NCI-H1092 (cell line): ENCODE data around the gene YAE1.

Source experiments
- DNase-seq: peaks from one replicate; lab custom pipeline; 2025; lab: John Stamatoyannopoulos, UW

YAE1 gene

DNA sequence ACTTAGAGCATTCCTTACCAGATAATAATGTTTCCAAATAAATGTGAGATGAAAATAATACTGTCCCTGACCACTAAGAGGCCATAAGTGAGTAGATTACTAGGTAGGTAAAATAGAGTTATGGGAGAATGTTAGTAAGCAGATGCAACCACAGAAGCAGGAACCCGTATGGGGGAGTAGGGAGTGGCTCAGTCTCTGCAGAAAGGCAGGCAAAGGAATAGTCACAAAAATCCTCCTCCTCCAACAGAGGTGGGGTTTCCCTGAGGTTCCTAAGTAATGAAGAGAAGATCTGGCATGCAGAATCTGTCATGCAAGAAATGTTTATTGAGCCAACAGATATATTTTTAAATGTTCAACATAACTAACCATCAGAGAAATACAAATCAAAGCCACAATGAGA is 9.0 kb upstream of the YAE1 start:
- no peak for DNase-seq

DNA sequence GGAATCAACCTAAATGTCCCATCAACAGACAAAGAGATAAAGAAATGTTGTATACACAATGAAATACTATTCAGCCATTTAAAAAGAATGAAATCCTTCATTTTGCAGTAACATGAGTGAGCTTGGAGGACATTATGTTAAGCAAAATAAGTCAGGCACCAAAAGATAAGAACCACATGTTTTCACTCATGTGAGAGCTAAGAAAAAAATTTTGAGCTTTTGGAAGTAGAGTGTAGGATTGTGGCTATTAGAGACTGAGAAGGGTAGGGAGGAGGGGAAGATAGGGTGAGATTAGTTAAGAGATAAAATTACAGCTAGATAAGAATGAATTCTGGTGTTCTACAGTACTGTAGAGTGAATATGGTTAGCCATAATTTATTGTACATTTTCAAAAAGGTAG is 8.3 kb upstream of the YAE1 start:
- no peak for DNase-seq

DNA sequence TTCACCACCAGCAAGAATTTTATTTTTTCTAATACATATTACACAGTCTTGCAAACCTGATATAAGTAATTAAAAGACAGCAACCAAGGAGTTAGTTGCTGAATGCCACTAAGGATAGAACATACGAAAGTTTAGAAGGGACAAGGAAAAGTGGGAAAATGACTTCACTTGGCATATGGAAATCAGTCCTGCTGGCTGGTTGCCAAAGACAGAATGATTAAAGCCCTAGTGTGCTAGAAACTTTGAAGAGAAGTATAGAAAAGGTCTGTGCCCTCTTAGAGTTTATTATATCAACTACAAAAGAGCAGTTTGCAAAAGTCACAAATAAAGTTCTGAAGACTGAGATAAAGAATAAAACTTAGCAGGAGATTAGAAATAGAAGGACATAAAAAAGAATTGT is 5.8 kb upstream of the YAE1 start:
- no peak for DNase-seq

DNA sequence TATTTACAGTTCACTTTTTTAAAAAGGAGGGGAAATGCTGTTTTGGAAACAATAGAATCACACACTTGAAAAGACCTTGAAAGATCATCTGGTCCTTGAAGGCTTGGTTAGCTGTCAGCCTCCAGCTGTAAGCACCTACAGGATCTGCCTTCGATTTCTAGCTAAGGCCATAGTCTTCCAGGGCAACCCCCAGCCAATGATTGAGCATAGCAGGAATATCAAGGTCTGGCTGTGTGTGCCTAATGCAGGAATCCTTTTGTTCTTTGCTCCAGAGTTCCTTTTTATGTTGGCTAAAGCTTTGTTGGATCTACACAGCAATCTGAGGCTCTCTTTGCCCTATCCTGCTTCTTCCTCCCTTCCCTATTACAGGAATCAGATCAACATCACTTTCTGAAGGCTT is 5.2 kb upstream of the YAE1 start:
- no peak for DNase-seq

DNA sequence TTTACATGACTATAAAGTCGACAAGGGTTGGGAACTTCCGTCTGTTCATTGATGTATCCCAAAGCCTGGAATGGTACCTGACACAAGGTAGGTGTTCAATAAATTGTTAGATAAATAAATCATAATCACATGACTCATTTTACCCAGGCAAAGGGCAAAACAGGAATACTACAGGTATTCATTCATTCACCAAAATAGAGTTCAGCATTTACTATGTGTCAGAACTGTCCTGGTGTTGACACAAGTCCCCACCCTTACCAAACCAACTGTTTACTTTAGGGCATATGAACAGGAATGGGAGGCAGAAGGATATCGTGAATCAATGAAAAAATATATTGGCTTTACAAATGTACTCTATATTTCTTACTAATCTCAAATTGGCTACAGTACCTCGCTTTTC is 666 bp upstream of the YAE1 start:
- no peak for DNase-seq

DNA sequence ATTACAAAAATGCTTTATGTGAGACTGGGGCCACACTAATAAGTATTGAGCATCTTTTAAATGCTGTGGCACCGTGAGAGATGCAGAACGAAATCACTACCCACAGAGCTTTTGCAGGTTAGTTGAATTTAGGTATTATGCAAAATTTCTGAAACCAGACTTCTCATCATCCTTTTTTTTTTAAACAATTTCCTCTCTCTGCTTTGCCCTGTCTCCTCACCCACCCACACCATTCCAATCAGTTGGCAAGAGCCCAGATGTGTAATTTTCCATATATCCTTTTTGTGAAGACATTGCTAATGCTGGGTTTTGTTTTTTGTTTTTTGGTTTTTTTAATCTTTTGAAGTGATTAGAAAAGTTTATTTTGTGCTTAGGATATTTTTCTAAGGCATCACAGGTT is 1.1 kb downstream of the YAE1 start:
- no peak for DNase-seq

DNA sequence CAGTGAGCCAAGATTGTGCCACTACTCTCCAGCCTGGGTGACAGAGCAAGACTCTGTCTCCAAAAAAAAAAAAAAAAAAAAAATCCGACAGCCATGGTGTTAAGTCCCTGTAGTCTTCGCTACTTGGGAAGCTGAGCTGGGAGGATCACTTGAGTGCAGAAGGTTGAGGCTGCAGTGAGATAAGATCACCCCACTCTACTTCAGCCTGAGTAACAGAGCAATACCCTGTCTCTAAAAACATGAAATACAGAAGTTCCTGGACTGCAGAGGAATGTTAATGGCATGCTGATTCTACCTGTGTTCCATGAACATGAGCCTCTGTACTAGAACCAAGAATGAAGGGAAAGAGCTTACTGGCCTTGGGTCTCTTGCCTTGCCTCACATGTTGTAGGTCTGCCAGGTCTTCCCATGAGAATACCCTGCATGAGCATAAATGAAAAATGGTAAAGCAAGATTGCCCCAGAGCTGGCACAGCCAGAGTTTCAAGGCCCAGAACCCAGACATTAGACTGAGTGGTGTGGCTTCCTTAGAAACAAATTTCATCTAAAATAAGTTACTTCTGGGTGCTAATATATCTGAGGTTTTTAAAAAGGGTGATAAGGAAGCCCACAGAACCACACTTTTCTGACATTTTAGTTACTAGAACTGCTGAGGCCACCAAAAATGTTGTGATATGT is 8.6 kb downstream of the YAE1 start:
- DNase-seq = no peak

DNA sequence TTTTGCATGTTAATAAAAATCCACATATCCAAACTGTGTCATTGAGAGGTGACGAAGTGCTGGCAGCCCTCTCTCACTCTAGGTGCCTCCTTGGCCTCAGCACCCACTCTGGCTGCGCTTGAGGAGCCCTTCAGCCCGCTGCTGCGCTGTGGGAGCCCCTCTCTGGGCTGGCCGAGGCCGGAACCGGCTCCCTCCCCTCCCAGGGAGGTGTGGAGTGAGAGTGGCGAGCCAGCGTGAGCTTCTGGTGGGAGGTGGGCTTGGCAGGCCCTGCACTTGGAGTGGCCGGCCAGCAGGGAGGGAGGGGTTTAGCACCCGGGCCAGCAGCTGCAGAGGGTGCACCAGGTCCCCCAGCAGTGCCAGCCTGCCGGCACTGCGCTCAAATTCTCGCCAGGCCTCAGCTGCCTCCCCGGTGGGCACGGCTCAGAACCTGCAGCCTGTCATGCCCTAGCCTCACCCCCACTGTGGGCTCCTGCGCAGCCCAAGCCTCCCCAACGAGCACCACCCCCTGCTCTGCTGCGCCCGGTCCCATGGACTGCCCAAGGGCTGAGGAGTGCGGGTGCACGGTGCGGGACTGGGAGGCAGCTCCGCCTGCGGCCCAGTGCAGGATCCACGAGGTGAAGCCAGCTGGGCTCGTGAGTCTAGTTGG is 11.1 kb downstream of the YAE1 start:
- no peak for DNase-seq

DNA sequence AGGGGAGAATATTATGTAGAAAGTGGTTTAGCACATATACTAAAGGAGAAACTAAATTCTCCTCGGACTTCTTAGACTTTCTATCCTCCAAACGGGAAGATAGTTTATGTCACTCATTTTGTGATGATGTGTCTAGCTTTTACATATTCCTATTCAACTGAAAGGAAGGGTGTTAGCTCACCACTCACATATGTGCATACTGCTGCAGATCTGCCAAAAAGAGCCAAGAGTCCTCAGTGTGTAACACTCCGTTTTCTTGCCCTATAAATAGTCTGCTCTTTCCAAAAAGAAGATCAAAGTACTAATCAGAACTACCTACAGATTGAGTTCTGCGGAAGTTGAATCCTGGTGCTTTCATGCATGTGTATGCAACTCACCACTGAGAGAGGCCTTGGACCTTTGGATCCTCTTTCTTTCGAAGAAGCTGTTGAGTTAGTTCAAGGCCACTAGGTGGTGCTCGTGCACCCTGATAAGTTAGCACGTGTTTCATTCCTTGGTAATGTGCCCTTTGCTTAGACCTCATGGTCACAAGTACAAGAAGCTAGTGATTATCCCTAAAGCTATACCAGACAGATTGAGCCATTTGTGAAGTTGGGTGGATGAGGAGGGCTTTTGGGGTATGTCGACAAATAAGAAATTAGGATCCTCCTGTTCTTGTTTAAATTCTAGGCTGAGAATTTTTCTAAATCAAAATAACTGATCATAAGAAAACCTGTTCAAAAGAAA is 14.1 kb downstream of the YAE1 start:
- DNase-seq = peak; percentile 84

DNA sequence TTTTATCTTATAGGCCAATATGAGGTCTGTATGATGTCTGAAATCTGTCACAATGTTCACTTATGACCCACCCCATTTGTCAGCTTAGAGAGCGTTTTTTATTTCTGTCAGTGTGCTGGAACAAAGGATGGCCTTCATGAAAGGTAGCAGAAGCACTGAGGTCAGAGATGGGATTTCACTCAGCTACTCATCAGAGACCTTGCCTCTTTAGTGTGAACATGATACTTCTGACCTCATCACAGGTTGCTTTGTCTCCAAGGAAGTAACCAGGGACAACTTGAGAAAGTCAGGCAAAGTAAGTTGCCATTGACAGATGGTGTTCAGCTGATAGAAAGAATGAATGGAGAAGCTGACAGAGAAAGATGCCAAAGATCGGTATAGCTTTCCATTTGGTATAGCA is 16.3 kb downstream of the YAE1 start:
- no peak for DNase-seq

DNA sequence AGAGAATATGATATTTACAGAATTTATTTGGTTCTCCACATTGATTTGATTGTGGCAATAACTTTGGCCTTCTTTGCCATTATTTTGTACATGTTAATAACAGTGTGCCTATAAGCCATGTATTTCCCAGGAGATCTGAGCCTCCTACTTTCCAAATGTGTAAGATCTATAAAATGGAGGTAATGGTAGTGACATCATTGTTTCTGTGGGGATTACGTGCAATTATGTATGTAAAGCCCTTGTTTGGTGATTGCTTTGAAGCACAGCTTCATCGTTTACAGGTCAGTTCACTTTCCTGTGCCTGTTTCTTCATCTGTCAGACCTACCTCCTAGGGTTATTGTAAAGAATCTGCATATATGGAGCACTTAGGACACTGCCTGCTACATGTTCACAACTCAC is 17.3 kb downstream of the YAE1 start:
- DNase-seq = no peak

DNA sequence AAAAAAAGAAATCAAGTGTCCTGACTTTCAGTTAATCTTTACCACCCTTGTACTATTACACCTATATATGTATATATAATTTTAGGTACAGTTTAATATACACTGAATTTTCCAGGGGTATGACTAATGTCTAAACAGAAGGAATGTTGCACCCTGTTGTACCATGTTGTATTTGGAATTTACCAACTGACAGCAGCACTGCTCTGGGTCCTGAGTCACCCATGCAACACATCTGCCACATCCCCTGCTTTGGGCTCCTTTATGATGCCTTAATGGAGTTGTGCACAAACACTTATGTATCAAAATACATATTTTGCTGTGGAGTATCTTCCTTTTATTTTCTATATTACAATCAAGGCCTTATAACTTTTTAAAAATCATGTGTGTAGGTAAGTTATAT is 21.2 kb downstream of the YAE1 start:
- DNase-seq = no peak

DNA sequence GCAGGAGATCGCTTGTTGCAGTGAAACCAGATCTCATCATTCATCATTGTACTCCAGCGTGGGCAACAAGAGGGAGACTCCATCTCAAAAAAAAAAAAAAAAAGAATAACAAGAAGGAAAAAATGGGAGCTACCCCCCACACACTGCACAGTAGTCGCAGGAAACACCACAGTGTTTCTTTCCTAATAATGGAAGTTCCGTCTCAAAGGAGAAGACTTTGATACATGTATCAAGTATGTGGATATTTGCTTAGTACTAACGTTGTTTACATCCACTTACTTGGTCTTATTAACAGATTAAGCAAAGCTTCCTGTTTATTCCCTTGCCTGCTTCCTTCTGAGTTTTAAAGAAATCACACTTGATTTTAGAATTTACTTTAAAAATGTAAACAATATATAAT is 22.2 kb downstream of the YAE1 start:
- DNase-seq = no peak

DNA sequence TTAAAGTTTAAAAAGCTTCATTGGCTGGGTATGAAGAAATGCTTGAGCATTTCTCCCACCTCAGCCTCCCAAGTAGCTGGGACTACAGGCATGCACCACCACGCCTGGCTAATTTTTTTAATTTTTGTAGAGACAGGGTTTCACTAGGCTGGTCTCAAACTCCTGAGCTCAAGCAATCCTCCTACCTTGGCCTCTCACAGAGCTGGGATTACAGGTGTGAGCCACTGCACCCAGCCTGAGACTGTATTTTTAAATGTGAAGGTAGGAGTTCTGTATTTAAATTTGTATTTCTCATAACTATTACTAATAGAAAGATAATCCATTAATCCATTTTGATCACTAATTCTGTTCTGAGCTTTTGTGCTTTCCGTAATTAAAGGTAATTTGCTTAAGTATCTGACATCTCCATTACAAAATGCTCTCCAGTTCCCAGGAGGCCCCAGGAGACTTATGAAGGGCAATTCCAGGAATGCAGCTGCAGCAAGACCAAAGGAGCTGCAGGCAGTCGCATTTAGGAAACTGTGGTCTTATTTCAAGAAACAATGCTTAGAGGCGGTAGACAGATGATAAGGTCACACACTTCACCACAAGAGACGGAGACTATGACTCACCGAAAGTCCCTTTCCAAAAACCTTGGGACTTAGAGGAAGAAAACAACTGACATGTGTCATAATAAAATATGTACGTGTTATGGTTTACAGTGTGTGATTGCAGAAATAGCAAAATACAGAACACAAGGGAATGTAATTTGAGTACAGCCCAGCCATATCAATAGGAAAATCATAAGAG is 23.3 kb downstream of the YAE1 start:
- DNase-seq = no peak

DNA sequence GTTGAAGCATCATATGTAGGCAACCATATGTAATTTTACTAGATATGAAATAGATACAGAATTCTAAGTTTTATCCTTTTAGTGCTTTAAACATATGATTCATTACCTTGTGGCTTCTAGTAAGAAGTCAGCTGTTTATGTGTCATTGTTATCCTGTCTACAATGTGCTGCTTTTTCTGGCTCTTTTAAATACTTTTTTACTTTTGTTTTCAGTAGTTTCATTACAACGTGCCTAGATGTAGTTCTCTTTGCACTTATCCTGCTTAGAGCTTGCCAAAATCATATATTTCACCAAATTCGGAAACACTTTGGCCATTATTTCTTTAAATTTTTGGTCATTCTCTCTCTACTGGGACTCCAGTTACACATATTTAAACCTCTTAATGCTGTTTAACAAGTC is 26.4 kb downstream of the YAE1 start:
- no peak for DNase-seq

DNA sequence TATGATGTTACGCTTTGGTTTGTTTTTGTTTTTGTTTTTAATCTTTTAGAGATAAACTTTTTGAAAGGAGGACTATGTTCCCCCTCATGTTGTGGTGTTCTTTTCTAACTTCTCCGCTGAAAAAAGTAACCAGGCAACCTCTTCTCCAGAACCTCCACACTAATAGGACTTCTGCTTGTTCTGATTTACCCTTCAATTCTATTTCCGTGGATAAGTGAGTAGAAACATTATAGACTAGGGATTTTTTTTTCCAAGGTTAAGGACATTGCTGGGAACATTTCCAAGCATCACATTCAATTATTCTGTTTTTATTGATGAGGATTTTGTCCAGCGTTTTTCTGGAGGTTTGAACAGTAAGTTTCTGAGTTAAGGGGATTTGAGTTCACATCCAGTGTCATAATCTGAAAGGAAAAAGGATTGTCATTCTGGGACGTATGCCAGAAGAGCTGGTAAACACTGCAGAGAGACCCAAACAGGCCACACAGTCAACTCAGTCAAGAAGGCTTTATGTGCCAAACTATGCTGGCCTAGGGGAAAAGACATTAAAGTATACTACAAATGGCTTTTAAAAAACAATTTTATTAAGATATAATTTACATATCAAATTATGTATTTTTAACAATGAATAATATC is 28.9 kb downstream of the YAE1 start:
- peak; percentile 43 for DNase-seq

DNA sequence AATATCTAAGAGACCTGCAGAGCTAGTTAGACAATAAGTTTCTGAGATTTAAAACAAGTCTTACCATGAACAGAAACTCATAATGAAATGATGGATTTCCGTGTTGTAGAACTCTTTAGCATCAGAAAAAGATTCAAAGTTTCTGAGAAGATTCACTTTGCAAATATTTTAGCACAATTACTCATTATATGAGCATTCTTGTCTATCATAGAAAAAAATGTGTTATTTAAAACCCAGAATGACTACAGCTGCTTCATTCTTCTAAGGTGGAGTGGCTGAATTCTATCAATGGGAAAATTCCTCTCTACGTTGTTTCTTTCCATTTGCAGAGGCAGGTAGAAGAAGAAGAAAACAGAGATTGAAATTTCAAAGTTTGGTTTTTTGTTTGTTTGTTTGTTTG is 36.1 kb downstream of the YAE1 start:
- DNase-seq = no peak

DNA sequence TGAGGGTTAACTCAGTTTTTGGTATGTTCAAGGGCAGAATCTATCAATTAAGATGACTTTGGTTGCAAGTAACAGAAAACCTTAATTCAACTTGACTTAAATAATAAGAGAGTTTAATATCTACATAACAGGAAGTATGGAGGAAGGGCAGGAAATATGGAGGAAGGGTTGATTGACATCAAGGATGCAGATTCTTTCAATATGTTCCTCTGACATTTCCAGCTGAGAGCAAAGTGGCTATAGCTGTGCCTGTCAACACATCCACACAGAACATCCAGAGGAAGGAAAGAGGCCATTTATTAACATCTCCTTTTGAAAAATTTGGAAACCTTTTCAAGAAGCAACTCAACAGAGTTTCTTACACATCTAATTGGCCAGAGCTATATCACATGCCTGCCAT is 37.7 kb downstream of the YAE1 start:
- DNase-seq = no peak

DNA sequence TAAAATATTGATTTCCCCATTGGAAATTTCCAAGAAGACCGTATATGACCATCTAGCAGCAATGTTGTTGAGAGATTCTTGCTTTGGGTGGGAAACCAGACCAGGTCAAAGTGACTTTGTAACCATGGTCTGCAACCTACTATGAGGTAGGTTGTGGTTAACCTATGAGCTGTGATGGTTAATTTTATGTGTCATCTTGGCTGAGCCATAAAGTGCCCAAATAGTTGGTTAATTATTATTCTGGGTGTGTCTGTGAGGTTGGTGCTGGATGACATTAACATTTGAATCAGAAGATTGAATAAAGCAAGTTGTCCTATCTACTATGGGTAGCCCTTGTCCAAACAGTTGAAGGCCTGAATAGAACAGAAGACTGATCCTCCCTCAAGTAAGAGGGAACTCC is 38.9 kb downstream of the YAE1 start:
- no peak for DNase-seq

DNA sequence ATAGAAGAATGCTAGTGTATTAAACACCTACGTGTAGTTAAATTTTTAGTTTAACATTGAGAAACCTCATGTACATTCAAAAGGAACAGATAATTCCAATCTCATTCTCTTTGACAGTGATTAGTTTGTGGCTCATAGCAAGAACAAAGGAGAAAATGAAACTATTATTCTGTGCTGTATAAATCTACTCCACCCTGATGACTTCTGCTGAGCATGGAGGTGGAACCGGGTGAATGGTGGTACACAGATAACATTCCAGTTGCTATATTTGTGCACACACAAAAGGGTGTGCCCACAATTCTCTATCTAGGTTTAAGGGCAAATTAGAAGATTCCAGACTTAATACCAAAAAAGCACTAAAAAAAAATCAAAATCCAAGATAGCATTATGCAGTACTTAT is 40.1 kb downstream of the YAE1 start:
- DNase-seq = no peak

DNA sequence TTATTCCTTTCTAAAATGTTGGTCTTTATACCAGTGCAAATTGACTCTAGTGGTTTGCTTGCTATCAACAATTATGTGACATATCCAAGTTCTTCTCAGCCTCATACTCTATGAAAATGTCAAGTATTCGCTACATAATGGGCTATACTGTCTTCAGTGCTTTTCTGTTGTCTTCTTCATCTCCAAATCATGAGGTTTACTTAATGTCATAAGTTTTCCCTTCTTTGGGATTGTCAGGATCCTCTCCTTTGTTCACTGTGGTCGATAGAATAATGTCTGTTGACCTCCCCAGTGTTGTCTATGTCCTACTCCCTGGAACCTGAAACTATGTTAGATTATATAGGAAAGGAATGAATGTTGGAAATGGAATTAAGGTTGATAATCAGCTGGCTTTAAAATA is 40.7 kb downstream of the YAE1 start:
- DNase-seq = no peak

DNA sequence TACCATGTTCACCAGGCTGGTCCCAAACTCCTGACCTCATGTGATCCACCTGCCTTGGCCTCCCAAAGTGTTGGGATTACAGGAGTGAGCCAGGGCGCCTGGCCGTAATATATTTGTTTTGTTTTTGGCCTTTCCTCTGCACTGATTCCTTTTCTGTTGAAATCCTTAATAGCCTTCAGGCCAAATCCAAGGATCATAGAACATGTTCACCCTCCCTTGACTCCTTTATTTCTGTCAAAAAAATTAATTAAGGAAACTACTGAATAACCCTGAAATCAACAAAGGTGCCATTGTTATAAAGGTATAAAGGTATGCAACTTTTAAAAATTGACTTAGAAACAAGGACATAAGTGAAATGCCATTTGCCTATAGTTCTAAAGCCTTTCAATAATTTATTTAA is 41.7 kb downstream of the YAE1 start:
- no peak for DNase-seq
